ENCODE data around the gene KCNG2.

- TF ChIP-seq, protein P1, sequence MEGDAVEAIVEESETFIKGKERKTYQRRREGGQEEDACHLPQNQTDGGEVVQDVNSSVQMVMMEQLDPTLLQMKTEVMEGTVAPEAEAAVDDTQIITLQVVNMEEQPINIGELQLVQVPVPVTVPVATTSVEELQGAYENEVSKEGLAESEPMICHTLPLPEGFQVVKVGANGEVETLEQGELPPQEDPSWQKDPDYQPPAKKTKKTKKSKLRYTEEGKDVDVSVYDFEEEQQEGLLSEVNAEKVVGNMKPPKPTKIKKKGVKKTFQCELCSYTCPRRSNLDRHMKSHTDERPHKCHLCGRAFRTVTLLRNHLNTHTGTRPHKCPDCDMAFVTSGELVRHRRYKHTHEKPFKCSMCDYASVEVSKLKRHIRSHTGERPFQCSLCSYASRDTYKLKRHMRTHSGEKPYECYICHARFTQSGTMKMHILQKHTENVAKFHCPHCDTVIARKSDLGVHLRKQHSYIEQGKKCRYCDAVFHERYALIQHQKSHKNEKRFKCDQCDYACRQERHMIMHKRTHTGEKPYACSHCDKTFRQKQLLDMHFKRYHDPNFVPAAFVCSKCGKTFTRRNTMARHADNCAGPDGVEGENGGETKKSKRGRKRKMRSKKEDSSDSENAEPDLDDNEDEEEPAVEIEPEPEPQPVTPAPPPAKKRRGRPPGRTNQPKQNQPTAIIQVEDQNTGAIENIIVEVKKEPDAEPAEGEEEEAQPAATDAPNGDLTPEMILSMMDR (IDR thresholded peaks at IDR 0.05 in 4 of 5, conservative IDR thresholded peaks at IDR 0.05 in 1 of 5), result peak; percentile 12 to 36 (median 27)
- TF ChIP-seq POLR2A (IDR thresholded peaks at IDR 0.05), result peak in 1 of 2 donors; percentile 23
These were observed 127.3 kb downstream of the KCNG2 start for GRCh38 chr18:79924814-79925731.
